ENCODE data around the gene LRRC59. TPM values are rescaled to one million over a fixed set of nuclear protein-coding genes. Genes with fewer than 3 reads are reported as not detected.
"Not testable (repeated sequence)": the region's sequence is repeated elsewhere in the genome, so short reads cannot be mapped to it uniquely, and the experiment has no call there.

The LRRC59 gene
- total and polyA plus RNA-seq, 2 of the 8 experiments (the other 6 are each of a cell fraction or from before 2014, with no cell fraction given): 48.3 to 117 TPM

GRCh38 chr17:50405351-50405750, 8.0 kb upstream of the LRRC59 start:
- not testable (repeated sequence) for H3K4me3 ChIP-seq (ENCODE audit: extremely low read depth in 1 of 4, insufficient read depth in 2 of 4, low read depth in 3 of 4, low read length in 4 of 4); H3K27me3 ChIP-seq (replicated peaks in 1 of 4; ENCODE audit: control insufficient read depth in 3 of 4, extremely low read depth in 1 of 4, insufficient read depth in 3 of 4, low read length in 3 of 4); H3K23ac ChIP-seq (ENCODE audit: insufficient read length); H3K36me3 ChIP-seq (ENCODE audit: control insufficient read depth in 2 of 4, insufficient read depth in 4 of 4, low read length in 3 of 4); H2BK120ac ChIP-seq (replicated peaks; ENCODE audit: low read depth, low read length); H2BK5ac ChIP-seq (ENCODE audit: low read depth, low read length); H3K9ac ChIP-seq (replicated peaks in 1 of 4; ENCODE audit: extremely low read depth in 1 of 4, low read depth in 3 of 4, low read length in 3 of 4); H3K23me2 ChIP-seq (ENCODE audit: low read depth, low read length); H3K14ac ChIP-seq (ENCODE audit: insufficient read length); H3K79me1 ChIP-seq (ENCODE audit: low read depth, low read length); H3K9me3 ChIP-seq (ENCODE audit: insufficient read depth in 2 of 2, low read depth in 1 of 2, low read length in 1 of 2); H2BK12ac ChIP-seq (ENCODE audit: low read depth, low read length); H2BK20ac ChIP-seq (ENCODE audit: low read length); FAIRE-seq; H3K27ac ChIP-seq (ENCODE audit: low read depth, low read length); H3K56ac ChIP-seq (replicated peaks; ENCODE audit: insufficient read length, low read depth, low read length); H4K91ac ChIP-seq (replicated peaks; ENCODE audit: insufficient read length, low read length); DNase-seq (ENCODE audit: low read depth in 1 of 2, low spot score in 2 of 2); H3K18ac ChIP-seq (ENCODE audit: extremely low read depth, low read length); H3K79me2 ChIP-seq (ENCODE audit: control insufficient read depth in 1 of 2, insufficient read depth in 2 of 2, low read length in 2 of 2); H4K20me1 ChIP-seq (replicated peaks in 1 of 2; ENCODE audit: control insufficient read depth in 1 of 2, insufficient read depth in 2 of 2, low read length in 2 of 2); H2BK15ac ChIP-seq (ENCODE audit: low read length); H3K4ac ChIP-seq (replicated peaks; ENCODE audit: insufficient read length, low read depth, low read length); H3K4me2 ChIP-seq (ENCODE audit: insufficient read depth in 1 of 2, low read depth in 2 of 2, low read length in 2 of 2); H4K8ac ChIP-seq (ENCODE audit: extremely low read depth, insufficient read depth, low read length); H2AK5ac ChIP-seq (ENCODE audit: low read depth, low read length); H3K4me1 ChIP-seq (replicated peaks in 1 of 4; ENCODE audit: control insufficient read depth in 3 of 4, insufficient read depth in 4 of 4, low read length in 3 of 4); H4K5ac ChIP-seq (ENCODE audit: insufficient read length, low read depth, low read length); H2AFZ ChIP-seq (ENCODE audit: low read length)
- ChIA-PET CTCF (ENCODE audit: partially characterized antibody) (interaction anchor here (0.6 to 5.5 kb wide), 4 partner anchors 8 to 43 kb away, joined by 3 to 32 read pairs (median 6); partner anchors contain the start of gene LRRC59), POLR2A (ENCODE audit: partially characterized antibody) (interaction anchor here (1.4 to 1.6 kb wide), 2 partner anchors 21 to 77 kb away, joined by 3 read pairs; no protein-coding TSS in a partner anchor)
- 87% methylated on average over 4 of the region's 4 CpGs; no CpG with 5 or more reads in 1 of the 2 experiments for WGBS, 2 experiments (ENCODE audit: extremely low coverage in 1 of 2, insufficient coverage in 1 of 2, insufficient read length in 1 of 2, insufficient replicate concordance in 2 of 2, low coverage in 1 of 2, low lambda C conversion rate in 2 of 2, missing lambda C conversion rate in 1 of 2)

DNA sequence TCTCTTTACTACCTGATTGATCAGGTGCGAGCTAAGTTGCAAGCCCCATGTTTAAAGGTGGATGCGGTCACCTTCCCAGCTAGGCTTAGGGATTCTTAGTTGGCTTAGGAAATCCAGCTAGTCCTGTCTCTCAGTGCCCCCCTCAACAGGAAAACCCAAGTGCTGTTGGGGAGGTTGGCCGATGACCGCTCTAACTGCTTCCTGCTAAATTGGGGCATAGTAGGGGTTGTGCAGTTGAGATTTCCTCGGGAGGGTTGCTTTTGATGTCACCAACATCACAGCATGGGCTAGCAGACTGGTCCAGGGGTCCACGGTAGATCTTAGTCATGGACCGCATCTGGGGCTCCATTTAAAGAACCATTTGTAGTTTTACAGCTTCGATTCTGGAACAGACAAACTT, 2.3 kb upstream of the LRRC59 start:
- not testable (repeated sequence) for H3K23ac ChIP-seq (ENCODE audit: insufficient read length); H4K8ac ChIP-seq (ENCODE audit: extremely low read depth, insufficient read depth, low read length); H3K18ac ChIP-seq (ENCODE audit: extremely low read depth, low read length); H3K14ac ChIP-seq (ENCODE audit: insufficient read length); H3K27me3 ChIP-seq (replicated peaks in 1 of 4; ENCODE audit: control insufficient read depth in 3 of 4, extremely low read depth in 1 of 4, insufficient read depth in 3 of 4, low read length in 3 of 4); H3K9me3 ChIP-seq (ENCODE audit: insufficient read depth in 2 of 2, low read depth in 1 of 2, low read length in 1 of 2); H4K5ac ChIP-seq (ENCODE audit: insufficient read length, low read depth, low read length); H3K36me3 ChIP-seq (ENCODE audit: control insufficient read depth in 2 of 4, insufficient read depth in 4 of 4, low read length in 3 of 4); FAIRE-seq; H4K91ac ChIP-seq (replicated peaks; ENCODE audit: insufficient read length, low read length); H2AK5ac ChIP-seq (ENCODE audit: low read depth, low read length); H2BK5ac ChIP-seq (ENCODE audit: low read depth, low read length); H3K9ac ChIP-seq (replicated peaks in 1 of 4; ENCODE audit: extremely low read depth in 1 of 4, low read depth in 3 of 4, low read length in 3 of 4); H3K4me1 ChIP-seq (replicated peaks in 1 of 4; ENCODE audit: control insufficient read depth in 3 of 4, insufficient read depth in 4 of 4, low read length in 3 of 4); H2BK15ac ChIP-seq (ENCODE audit: low read length); H2BK12ac ChIP-seq (ENCODE audit: low read depth, low read length); H3K4me3 ChIP-seq (ENCODE audit: extremely low read depth in 1 of 4, insufficient read depth in 2 of 4, low read depth in 3 of 4, low read length in 4 of 4); H3K79me1 ChIP-seq (ENCODE audit: low read depth, low read length); H3K56ac ChIP-seq (replicated peaks; ENCODE audit: insufficient read length, low read depth, low read length); H2BK20ac ChIP-seq (ENCODE audit: low read length); DNase-seq (ENCODE audit: low read depth in 1 of 2, low spot score in 2 of 2); H3K4me2 ChIP-seq (ENCODE audit: insufficient read depth in 1 of 2, low read depth in 2 of 2, low read length in 2 of 2); H3K27ac ChIP-seq (ENCODE audit: low read depth, low read length); H2BK120ac ChIP-seq (replicated peaks; ENCODE audit: low read depth, low read length); H3K23me2 ChIP-seq (ENCODE audit: low read depth, low read length); H2AFZ ChIP-seq (ENCODE audit: low read length); H3K4ac ChIP-seq (replicated peaks; ENCODE audit: insufficient read length, low read depth, low read length); H4K20me1 ChIP-seq (replicated peaks in 1 of 2; ENCODE audit: control insufficient read depth in 1 of 2, insufficient read depth in 2 of 2, low read length in 2 of 2)
- ChIA-PET POLR2A (ENCODE audit: partially characterized antibody) (interaction anchor here (0.8 to 1.2 kb wide), 2 partner anchors 13 to 29 kb away, joined by 3 to 4 read pairs; no protein-coding TSS in a partner anchor), CTCF (ENCODE audit: partially characterized antibody) (interaction anchor here (0.6 to 5.5 kb wide), 8 partner anchors 25 to 229 kb away, joined by 3 to 87 read pairs (median 3); partner anchors contain the start of gene ACSF2)
- H3K79me2 ChIP-seq (ENCODE audit: control insufficient read depth in 1 of 2, insufficient read depth in 2 of 2, low read length in 2 of 2): peaks cover 0 to 16% of the 10 kb centered on the region in 2 experiments; a peak in 3 of 4 replicates
- 92% methylated on average over 8 of the region's 8 CpGs; no CpG with 5 or more reads in 1 of the 2 experiments for WGBS, 2 experiments (ENCODE audit: extremely low coverage in 1 of 2, insufficient coverage in 1 of 2, insufficient read length in 1 of 2, insufficient replicate concordance in 2 of 2, low coverage in 1 of 2, low lambda C conversion rate in 2 of 2, missing lambda C conversion rate in 1 of 2)
